ENCODE measurements around the gene CASP9.

The CASP9 gene

DNA sequence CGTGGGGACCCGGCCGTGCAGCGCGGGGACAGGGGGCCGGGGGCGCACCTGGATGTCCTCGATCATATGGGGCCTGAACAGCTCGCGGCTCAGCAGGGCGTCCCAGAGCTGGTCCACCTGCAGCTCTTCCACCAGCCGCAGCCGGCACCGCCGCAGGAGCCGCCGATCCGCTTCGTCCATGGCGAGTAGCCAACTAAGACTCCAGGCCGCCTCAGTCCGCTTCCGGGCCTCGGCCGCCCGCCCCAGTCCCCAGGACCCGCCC, at the start of gene CASP9:
Gene CASP9 (minus strand): TSS at position 195 of the 262 bp plus-strand sequence. CDS start 15 bp downstream, at position 180.
- no peak for DNase-seq (ENCODE audit: low read depth)
- peak within 1 kb of the TSS; percentile 95 for H3K4me3 ChIP-seq (ENCODE audit: low read depth, low read length)

DNA sequence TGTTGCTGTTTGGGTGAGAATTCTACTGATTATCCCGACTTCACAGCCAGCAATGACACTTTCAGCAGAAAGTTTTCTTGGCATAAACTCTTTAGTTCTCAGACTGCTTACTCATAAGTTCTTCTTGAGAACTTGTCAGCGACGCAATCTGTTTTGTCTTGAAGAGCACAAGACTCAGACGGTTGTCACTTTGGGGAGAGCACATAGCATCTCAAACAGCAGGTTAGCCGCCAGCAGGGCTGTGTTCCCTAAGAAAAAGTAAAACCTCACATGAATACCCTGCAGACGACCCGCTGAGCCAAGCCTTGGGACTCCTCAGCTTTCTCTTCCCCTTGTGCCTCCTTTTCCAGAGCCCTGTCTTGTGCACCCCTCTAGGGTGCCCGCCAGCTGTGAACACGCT, 49.5 kb upstream of the CASP9 start:
- H3K4me3 ChIP-seq (ENCODE audit: low read depth, low read length), result no peak overlapping the region
- no peak for DNase-seq (ENCODE audit: low read depth)

DNA sequence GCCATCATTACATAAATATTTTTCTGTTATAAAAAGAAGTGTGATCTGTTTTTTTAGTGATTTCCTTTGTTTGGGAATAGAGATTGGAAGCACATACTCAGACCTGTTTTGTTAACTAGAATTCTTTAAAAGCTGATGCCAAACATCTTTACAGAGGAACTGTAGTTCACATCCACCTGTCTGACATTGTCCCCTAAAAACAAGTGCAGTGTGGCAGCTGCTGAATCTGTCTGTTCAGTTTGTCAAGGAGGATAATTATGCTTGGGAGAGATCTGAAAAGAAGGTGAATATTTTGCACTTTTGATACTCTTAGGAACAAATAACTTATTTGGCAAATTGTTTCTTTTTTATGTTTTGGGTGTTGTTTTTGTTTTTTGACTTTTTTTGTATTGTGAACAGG, 47.3 kb upstream of the CASP9 start:
- DNase-seq (ENCODE audit: low read depth), result no peak
- H3K4me3 ChIP-seq (ENCODE audit: low read depth, low read length), result no peak overlapping the region

DNA sequence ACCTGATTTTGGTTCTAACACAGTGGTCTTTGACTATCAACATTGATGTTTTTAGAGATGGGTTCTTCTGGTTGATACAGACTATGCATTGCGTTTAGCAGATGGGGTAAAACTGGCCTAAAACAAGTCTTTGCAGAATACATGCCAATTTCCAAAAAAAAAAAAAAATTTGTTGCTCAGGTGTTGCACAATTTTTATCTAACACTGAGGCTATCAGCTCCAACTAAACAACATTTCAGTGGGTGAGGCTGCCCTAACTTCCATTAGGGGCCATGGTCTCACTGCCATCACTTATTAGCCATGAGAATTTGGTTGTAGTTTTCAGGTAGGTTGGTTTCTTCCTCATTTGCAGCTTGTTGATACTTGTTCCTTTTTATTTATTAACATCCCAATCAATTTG, 46.8 kb upstream of the CASP9 start:
- no peak for DNase-seq (ENCODE audit: low read depth)
- no peak overlapping the region for H3K4me3 ChIP-seq (ENCODE audit: low read depth, low read length)

DNA sequence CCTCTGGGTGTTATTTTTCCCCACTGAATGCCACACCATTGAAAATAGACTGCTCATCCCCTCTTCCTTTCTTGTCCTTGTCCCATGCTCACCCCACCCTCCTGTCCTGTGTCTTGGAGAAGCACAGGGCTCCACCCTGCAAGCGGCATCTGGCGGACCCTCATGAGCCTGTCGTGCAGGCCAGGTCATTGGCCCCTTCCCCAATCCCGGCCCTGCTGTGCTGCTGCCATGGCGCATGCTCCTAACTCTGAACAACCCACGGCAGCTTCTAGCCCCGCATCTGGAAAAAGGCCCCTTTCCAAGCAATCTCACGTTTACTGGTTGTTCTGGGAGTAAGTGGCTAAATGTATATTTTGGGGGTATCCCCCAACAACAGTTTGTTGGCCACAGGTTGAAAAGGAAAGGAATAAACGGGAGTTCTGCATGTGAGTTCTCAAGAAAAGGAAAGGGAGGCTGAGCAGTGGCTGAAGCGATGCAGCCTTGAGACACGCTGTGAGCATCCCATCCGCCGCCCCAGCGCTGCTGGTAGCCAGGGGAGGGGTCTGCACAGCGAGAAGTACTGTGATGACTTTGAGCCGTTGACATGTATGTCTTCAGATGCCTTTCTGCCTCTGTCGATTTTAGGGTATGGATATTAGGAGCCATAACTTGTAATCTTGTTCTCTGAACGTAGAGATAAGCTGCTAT, 44.5 kb upstream of the CASP9 start:
- no peak overlapping the region for H3K4me3 ChIP-seq (ENCODE audit: low read depth, low read length)
- DNase-seq (ENCODE audit: low read depth), result no peak

DNA sequence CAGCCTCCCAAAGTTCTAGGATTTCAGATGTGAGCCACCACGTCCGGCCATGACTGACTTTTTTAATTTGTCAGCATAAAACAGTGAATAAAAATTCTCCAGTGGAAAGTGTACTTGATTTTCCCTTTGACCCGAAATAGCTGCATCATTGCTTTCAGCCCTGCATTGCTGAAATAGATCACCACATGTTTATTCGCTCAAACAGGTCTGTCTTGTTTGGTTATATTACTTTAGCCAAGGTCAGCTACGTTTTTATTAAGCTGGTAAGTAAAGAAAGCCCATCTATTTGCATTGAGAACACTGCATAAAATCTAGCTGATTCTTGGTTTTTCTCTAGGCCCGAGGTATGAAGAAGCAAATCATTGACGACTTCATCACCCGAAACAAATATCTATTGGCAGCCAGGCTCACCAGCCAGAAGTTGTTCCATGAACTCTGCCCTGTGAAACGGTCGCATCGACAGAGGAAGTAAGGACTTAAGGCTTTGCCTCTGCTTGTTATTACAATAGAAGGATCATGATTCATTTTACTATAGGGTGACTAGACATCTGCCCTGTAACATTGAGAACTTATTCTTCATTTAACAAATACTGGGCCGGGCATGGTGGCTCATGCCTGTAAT, 35.3 kb upstream of the CASP9 start:
- no peak for DNase-seq (ENCODE audit: low read depth)

DNA sequence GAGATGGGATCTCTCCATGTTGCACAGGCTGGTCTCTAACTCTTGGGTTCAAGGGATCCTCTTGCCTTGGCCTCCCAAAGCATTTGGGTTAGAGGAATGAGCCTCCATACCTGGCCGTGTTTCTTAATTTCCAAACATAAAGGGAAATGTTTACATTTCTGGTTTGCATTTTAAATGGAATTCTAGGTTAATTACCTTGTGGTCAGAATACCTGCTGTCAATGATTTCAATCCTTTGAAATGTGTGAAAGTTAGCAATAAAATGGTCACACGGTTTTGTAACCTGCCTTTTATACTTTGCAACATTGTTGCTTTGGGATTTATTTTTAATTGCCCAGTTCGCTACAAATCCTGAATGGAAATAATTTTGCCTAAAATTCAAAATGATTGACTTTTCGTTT, 34.5 kb upstream of the CASP9 start:
- no peak overlapping the region for H3K4me3 ChIP-seq (ENCODE audit: low read depth, low read length)
- no peak for DNase-seq (ENCODE audit: low read depth)

More for the DNA sequence above, 35.3 kb upstream of the CASP9 start:
- no peak overlapping the region for H3K4me3 ChIP-seq (ENCODE audit: low read depth, low read length)

DNA sequence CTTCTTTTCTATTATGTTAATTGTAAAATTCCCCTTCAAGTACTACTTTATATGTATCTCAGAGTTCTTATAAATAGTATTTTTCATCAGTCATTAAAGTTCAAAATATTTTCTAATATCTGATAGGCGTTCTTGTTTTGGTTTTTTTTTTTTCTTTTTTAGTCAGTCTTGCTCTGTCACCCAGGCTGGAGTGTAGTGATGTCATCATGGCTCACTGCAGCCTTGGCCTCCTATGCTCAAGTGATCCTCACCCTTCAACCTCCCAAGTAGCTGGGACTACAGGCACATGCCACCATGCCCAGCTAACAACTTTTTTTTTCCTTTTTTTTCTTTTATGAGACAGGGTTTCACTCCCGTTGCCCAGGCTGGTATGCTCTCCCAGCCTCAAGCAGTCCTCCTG, 33.6 kb upstream of the CASP9 start:
- H3K4me3 ChIP-seq (ENCODE audit: low read depth, low read length), result no peak overlapping the region
- no peak for DNase-seq (ENCODE audit: low read depth)

DNA sequence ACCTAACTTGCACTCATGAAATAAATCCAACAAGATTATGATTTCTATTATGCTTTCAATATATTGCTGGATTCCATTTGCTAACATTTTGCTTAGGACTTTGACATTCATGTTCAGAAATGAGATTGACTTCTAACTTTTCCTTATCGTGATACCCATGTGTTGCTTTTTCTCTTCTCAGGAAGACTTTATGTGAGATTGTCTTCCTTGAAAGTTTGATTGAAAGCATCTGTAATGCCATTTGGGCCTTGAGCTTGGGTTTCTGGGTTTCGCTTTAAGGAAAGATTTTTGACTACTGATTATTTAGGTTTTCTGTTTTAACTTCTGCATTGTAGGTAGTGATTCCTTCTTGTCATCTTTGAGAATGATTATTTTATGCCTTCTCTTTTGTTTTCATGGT, 33.0 kb upstream of the CASP9 start:
- DNase-seq (ENCODE audit: low read depth), result no peak
- H3K4me3 ChIP-seq (ENCODE audit: low read depth, low read length), result no peak overlapping the region

DNA sequence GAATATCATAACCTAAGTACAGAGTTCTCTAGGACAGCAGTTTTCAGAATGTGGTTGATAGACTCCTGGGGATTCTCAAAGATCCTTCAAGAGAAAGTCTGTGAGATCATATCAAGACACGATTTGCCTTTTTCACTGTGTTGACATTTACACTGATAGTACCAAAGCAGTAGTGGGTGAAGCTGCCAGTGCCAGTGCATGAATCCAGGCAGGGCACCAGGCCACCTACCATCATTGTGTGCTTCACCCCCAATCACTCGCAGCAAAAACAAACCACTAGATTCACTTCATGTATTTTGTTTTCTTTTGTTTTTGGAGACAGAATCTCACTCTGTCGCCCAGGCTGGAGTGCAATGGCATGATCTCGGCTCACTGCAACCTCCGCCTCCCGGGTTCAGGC, 26.6 kb upstream of the CASP9 start:
- H3K4me3 ChIP-seq (ENCODE audit: low read depth, low read length), result no peak overlapping the region
- DNase-seq (ENCODE audit: low read depth), result no peak

DNA sequence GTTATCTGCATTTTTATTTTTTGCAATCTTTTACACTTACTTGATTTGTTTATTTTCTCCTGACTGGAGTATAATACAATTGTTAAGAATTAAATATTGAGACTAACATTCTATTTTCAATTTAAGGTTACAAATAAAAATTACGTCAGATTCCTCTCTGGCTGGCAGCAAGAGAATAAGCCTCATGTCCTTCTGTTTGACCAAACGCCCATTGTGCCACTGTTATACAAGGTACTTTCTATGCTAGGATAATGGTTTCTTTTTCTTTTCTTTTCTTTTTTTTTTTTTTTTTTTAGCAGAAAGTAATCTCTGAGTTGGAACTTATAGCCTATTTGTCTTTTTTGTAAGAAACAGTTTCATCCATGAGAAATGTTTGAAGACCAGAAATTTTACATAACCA, 22.6 kb upstream of the CASP9 start:
- DNase-seq (ENCODE audit: low read depth), result no peak
- H3K4me3 ChIP-seq (ENCODE audit: low read depth, low read length), result no peak overlapping the region

DNA sequence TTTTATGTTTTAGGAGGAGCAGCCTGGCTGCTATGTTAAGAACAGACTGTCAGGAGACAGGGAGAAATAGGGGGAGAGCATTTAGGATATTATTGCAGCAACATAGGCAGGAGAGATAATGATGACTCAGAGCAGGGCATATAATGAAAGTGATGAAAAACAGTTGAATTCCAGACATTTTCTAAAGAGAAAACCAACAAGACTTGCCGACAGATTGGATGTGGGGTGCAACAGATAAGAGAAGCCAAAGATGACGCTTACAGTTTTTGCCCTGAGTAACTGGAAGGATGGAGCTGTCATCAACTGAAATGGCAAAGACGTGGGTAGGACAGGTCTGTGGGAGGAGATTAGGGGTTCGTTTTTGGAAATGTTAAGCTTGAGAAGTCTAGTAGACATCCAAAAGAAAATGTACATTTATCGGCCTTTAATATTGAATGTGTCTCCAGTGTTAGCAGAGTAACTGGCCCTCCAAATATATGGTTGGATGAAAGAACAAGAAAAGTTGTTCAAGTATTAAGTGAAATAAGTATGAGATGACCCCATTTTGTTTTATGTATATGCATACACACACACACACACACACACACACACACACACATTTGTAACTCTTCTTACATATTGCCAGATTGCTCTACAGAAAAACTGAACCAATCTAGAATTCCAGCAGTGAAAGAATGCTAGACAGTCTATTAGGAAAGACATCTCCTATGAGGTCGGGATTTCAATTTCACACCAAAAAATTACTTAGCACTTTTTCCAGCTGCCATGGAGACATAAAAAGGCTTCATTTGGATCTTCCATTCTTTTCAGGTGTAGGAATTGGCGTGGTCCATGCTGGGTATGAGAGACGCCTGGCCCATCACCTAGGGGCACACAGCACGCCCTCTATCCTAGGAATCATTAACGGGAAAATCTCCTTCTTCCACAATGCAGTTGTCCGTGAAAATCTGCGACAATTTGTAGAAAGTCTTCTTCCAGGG, 19.9 kb upstream of the CASP9 start:
- H3K4me3 ChIP-seq (ENCODE audit: low read depth, low read length), result no peak overlapping the region
- DNase-seq (ENCODE audit: low read depth), result no peak

DNA sequence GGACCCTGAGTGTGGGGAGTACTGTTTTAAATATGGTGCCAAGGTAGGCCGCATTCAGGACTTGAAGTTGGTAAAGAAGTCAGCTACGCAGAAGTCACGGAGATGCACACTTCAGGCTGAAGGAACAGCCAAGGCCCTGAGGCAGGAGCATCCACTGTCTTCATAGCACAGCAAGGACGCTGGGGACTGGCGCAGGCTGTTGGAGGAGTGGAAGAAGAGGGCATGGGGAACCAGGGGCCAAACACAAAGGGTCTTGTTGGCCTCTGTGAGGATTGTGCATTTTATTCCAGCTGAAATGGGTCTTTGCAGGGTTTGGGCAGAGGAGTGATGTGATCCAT, 19.2 kb upstream of the CASP9 start:
- no peak for DNase-seq (ENCODE audit: low read depth)

DNA sequence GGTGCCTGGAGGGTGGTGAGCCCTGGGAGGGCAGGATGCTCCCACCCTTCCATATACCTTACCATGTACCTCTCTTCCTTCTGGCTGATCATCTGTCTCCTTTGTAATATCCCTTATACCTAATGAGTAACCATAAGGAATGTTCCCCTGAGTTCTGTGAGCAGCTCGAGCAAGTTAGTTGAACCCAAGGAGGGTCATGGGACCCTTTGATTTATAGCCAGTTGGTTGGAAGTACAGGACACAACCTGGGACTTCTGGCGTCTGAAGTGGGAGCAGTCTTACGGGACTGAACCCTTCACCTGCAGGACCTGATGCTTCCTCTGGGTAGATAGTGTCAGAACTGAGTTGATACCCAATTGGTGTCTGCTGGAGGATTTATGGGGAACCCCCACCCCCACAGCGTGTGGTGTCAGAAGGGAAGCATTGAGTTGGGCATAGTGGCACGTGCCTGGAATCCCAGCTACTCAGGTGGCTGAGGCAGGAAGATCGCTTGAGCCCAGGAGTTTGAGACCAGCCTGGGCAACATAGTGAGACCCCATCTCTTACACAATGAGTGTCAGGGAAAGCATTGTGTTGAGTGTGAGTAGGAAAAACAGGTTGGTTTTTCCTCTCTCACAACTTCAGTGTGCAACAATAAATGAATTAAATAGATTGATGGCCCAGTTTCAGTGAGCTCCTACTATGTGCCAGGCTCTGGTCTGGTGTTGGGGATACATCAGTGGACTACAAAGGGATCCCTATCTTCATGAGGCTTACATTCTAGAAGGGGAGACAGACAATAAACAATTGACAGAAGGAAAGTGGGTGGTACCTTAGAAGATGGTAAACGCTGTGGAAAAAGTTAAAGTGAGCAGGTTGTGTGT, 18.6 kb upstream of the CASP9 start:
- no peak overlapping the region for H3K4me3 ChIP-seq (ENCODE audit: low read depth, low read length)
- no peak for DNase-seq (ENCODE audit: low read depth)

More for the DNA sequence above, 19.2 kb upstream of the CASP9 start:
- no peak overlapping the region for H3K4me3 ChIP-seq (ENCODE audit: low read depth, low read length)

DNA sequence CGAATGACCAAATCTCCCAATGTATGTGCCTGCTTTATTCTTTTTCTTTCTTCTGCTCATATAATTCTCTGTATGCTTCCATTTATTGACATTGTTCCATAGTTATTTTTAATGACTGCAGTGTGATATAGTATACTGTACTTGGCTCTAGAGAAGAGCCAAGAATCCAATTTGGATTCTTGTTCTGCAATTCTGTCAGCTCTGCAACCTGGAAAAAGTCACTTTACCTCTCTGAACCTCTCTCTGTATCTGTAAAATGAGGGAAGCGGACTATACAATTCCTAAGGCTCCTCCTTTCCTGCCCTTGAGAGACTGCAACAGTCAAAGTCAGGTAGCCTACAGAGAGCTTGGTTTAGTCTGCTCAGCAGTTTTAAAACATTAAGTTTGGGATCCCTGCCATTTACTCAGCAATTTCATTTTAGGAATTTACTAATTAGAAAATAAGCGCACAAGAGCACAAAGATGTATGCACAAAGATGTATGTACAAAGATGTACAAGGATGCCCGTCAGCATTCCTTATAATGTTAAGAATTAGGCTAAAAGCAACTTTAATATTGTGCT, 17.3 kb upstream of the CASP9 start:
- H3K4me3 ChIP-seq (ENCODE audit: low read depth, low read length), result no peak overlapping the region

DNA sequence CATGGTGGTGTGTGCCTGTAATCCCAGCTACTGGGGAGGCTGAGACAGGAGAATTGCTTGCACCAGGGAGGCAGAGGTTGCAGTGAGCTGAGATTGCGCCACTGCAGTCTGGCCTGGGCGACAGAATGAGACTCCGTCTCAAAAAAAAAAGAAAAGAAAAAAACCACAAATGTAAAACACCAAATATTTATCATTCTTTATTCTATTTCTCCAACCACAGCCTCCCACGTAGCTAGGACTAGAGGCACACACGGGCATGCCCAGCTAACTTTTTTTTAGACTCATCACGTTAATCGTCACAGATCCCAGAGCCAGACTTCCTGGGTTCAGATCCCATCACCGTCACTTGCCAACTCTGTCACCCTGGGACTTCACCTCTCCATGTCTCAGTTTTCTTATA, 16.2 kb upstream of the CASP9 start:
- H3K4me3 ChIP-seq (ENCODE audit: low read depth, low read length), result no peak overlapping the region
- no peak for DNase-seq (ENCODE audit: low read depth)

More for the DNA sequence above, 17.3 kb upstream of the CASP9 start:
- no peak for DNase-seq (ENCODE audit: low read depth)

DNA sequence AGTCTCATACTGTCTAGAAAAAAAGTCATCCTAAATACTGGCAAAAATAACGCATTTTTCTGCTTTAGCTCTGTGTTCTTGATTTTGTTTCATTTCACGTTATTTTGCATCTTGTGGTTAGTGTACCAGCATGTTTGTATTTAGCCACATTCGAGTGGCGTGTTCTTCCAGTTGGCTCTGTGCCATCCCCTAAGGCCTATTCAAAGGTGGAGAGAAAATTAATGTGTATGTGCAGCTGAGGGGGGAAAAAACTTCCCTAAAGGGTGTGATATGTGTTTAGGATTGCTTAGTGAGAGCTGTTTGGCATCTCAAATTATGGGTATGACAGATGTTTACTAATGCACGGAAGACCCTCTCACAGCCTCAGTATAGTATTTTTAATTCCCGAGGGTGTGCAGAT, 14.8 kb upstream of the CASP9 start:
- no peak overlapping the region for H3K4me3 ChIP-seq (ENCODE audit: low read depth, low read length)
- no peak for DNase-seq (ENCODE audit: low read depth)

DNA sequence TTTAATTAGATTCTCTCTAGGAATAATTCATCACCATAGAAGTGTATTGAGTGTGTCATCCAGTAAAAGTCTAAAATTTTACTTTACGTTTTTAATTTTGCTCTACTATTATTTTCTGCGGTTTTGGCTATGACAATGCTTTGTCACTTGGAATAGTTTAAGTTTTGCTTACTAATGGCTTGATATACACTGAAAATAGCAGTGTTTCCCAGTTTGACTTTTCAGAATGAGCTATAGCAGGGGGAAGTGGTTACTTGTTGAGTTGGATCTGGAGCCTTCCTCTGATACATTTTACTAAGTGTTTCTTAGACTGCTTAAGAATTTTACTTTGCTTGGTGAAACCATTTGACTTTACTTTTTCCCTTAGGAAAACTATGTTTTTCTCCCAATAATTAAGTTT, 7.7 kb upstream of the CASP9 start:
- H3K4me3 ChIP-seq (ENCODE audit: low read depth, low read length), result no peak overlapping the region
- DNase-seq (ENCODE audit: low read depth), result no peak

DNA sequence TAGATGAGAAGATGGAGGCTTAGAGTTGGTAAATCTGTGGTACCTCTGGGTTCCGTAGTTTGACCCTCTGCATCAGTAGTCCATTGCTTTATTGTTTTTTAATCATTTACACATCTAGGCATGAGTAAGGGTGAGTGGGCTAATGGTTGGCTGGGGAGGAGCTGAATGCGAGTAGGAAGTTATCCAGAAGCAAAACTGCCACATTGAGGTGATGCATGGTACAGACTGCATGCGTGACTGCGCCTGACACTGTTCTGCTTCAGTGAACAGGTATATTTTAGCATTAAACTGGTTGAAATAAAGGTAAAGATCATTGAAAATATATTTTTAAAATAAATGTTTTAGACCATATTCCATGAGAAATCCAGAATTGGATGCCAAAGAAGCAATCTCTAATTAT, 7.0 kb upstream of the CASP9 start:
- no peak overlapping the region for H3K4me3 ChIP-seq (ENCODE audit: low read depth, low read length)
- no peak for DNase-seq (ENCODE audit: low read depth)
